ENCODE data around the gene KATNB1. TPM values are rescaled to one million over a fixed set of nuclear protein-coding genes. Genes with fewer than 3 reads are reported as not detected.
A peak's percentile ranks its signal among the peaks of the same experiment; 100 is the strongest.

The KATNB1 gene
- total RNA-seq, 1 experiment from 2014 or later: 60.4 TPM

GRCh38 chr16:57708168-57708567 is 27.4 kb upstream of the KATNB1 start (continued):
- no peak for TF ChIP-seq ATF1 (CRISPR knock-in tag; IDR thresholded peaks at IDR 0.05)
- TF ChIP-seq E2F4 (CRISPR knock-in tag; IDR thresholded peaks at IDR 0.05; ENCODE audit: borderline replicate concordance, low read depth): no peak
- no peak for TF ChIP-seq AFF4 (CRISPR knock-in tag; IDR thresholded peaks at IDR 0.05; ENCODE audit: borderline replicate concordance)
- no peak for TF ChIP-seq NR1H2 (CRISPR knock-in tag; IDR thresholded peaks at IDR 0.05)

DNA sequence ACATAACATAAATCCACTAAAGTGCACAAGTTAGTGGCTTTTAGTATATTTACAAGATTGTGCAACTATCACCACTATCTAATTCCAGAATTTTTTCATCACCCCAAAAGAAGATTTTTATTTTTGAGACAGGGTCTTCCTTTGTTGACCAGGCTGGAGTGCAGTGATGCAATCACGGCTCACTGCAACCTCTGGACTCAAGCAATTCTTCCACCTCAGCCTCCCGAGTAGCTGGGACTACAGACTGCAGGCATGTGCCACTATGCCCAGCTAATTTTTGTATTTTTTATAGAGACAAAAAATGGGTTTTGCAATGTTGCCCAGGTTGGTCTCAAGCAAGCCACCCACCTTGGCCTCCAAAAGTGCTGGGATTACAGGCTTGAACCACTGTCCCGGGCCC is 25.9 kb upstream of the KATNB1 start:
- H3K4me3 Mint-ChIP-seq: no peak overlapping the region
- TF ChIP-seq IRF2 (CRISPR knock-in tag; IDR thresholded peaks at IDR 0.05; ENCODE audit: borderline replicate concordance, low read depth) (no peak), GABPB1 (CRISPR knock-in tag; IDR thresholded peaks at IDR 0.05) (peak; percentile 96)
- H3K27ac Mint-ChIP-seq: no peak overlapping the region
- no peaks in the 10 kb centered on the region for H3K36me3 Mint-ChIP-seq
- ChIA-PET POLR2A (no interaction called here), CTCF (interaction anchor here (0.6 to 1.0 kb wide), 3 partner anchors 109 to 320 kb away, joined by 3 to 5 read pairs (median 4); no protein-coding TSS in a partner anchor)
- peaks cover 7% of the 10 kb centered on the region; the same call in 1 of the 2 replicates for H3K9me3 Mint-ChIP-seq
- no peak for ATAC-seq
- no peaks in the 10 kb centered on the region; the same call in 1 of the 2 replicates for H3K27me3 Mint-ChIP-seq (ENCODE audit: low read depth)
- no peak for DNase-seq (ENCODE audit: low spot score)
- no peaks in the 10 kb centered on the region for H3K4me1 Mint-ChIP-seq

GRCh38 chr16:57711346-57711745 is 24.2 kb upstream of the KATNB1 start:
- no peak for TF ChIP-seq ZMAT4 (CRISPR knock-in tag; IDR thresholded peaks at IDR 0.05)
- no peak for TF ChIP-seq SP1 (CRISPR knock-in tag; conservative IDR thresholded peaks at IDR 0.05)
- no peak for TF ChIP-seq TEAD4 (CRISPR knock-in tag; IDR thresholded peaks at IDR 0.05)
- no peak for TF ChIP-seq E2F1 (CRISPR knock-in tag; IDR thresholded peaks at IDR 0.05)
- no peak for TF ChIP-seq PRRX2 (CRISPR knock-in tag; IDR thresholded peaks at IDR 0.05)
- TF ChIP-seq ZNF281 (CRISPR knock-in tag; IDR thresholded peaks at IDR 0.05): no peak
- TF ChIP-seq NFYB (CRISPR knock-in tag; conservative IDR thresholded peaks at IDR 0.05; ENCODE audit: low read depth): no peak
- no peak for DNase-seq (ENCODE audit: low spot score)
- H3K4me1 Mint-ChIP-seq: no peaks in the 10 kb centered on the region
- POLR2A ChIA-PET: no interaction called here
- peaks cover 7% of the 10 kb centered on the region; the same call in 1 of the 2 replicates for H3K9me3 Mint-ChIP-seq
- no peak for ATAC-seq
- no peaks in the 10 kb centered on the region for H3K36me3 Mint-ChIP-seq
- H3K27ac Mint-ChIP-seq: no peak overlapping the region
- H3K4me3 Mint-ChIP-seq: no peak overlapping the region
- CTCF ChIA-PET: no interaction called here
- no peaks in the 10 kb centered on the region for H3K27me3 Mint-ChIP-seq (ENCODE audit: low read depth)
